ENCODE measurements around the gene UBAP1. TPM values are rescaled to one million over a fixed set of nuclear protein-coding genes. Genes with fewer than 3 reads are reported as not detected.
"Not testable (repeated sequence)": the region's sequence is repeated elsewhere in the genome, so short reads cannot be mapped to it uniquely, and the experiment has no call there.

The UBAP1 gene
- total and polyA plus RNA-seq, 9 donors: 17.9 to 37.4 (median 33.0) TPM

DNA sequence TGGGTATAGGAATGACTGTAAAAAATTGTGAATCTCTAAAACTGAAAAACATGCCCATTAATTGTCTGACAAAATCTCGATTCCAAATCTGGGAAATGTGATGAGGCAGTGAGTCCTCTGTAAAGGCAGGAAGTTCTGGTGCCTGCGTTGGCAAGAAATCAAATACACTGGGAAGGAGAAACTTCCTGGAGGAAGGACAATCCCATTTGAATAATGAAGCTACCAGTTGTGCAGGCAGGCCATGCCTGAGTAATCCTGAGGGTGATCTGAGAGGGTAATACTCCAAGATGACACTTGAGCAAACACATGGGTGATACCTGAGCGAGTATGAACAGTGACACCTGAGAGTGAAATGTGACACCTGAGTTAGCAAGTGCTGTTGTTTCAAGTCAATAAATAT is 100.6 kb downstream of the UBAP1 start:
- H3K4me1 ChIP-seq (ENCODE audit: control insufficient read depth, insufficient read depth, low read length): no peaks in the 10 kb centered on the region
- no peaks in the 10 kb centered on the region for H3K9me3 ChIP-seq (replicated peaks; ENCODE audit: control insufficient read depth, low read depth, low read length)
- H3K27ac ChIP-seq (ENCODE audit: low read length): no peak overlapping the region
- no peak overlapping the region for H3K4me3 ChIP-seq (ENCODE audit: low read length)
- H3K27me3 ChIP-seq (ENCODE audit: control insufficient read depth, insufficient read depth, low read length): no peaks in the 10 kb centered on the region
- DNase-seq: peak; percentile 18
- WGBS (ENCODE audit: insufficient coverage): 31% methylated on average over 3 of the region's 3 CpGs
- H3K36me3 ChIP-seq (ENCODE audit: control insufficient read depth, insufficient read depth, low read length): peaks cover 13% of the 10 kb centered on the region

DNA sequence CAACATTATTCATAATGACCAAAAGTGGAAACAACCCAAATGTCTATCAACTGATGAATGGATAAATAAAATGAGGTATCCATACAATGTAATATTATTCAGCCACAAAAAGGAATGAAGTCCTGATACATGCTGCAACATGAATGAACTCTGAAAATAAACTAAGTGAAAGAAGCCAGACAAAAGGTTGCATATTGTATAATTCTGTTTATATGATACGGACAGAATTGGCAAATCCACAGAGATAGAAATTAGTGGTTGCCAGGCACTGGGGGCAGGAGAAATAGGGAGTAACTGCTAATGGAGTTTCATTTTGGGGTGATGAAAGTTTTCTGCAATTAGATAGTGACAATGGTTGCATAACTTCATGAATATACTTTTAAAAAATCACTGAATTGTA is 103.3 kb downstream of the UBAP1 start:
- H3K36me3 ChIP-seq (ENCODE audit: control insufficient read depth, insufficient read depth, low read length): peaks cover 18% of the 10 kb centered on the region
- no peaks in the 10 kb centered on the region for H3K9me3 ChIP-seq (replicated peaks; ENCODE audit: control insufficient read depth, low read depth, low read length)
- H3K27ac ChIP-seq (ENCODE audit: low read length): no peak overlapping the region
- no peaks in the 10 kb centered on the region for H3K27me3 ChIP-seq (ENCODE audit: control insufficient read depth, insufficient read depth, low read length)
- H3K4me3 ChIP-seq (ENCODE audit: low read length): no peak overlapping the region
- H3K4me1 ChIP-seq (ENCODE audit: control insufficient read depth, insufficient read depth, low read length): no peaks in the 10 kb centered on the region
- no peak for DNase-seq
- 83% methylated on average over 1 of the region's 1 CpG for WGBS (ENCODE audit: insufficient coverage)

DNA sequence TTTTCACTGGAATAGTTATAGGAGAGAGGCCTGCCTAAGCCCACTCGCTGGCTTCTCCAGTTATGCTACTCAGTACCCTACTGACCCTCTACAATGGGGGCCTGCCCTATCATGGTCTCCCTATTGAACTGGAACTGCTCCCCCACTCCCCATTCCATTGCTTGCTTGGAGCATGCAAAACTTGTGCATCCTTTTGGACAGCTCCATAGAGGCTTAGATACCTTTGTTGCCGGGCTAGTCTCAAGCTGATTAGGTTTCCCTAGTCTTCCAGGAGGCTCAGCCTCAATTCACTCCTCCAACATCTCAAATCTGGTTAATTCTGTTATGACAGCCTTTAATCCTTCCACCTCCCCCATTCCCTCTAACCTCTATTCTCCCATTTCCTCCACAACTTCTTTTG is 110.3 kb downstream of the UBAP1 start:
- DNase-seq: no peak
- Histone ChIP-seq H3K4me3 (ENCODE audit: low read length) (no peak overlapping the region), H3K27ac (ENCODE audit: low read length) (no peak overlapping the region), H3K4me1 (ENCODE audit: control insufficient read depth, insufficient read depth, low read length) (no peaks in the 10 kb centered on the region), H3K36me3 (ENCODE audit: control insufficient read depth, insufficient read depth, low read length) (peaks cover 5% of the 10 kb centered on the region), H3K27me3 (ENCODE audit: control insufficient read depth, insufficient read depth, low read length) (no peaks in the 10 kb centered on the region), H3K9me3 (replicated peaks; ENCODE audit: control insufficient read depth, low read depth, low read length) (no peaks in the 10 kb centered on the region)
- WGBS (ENCODE audit: insufficient coverage): 85% methylated on average over 2 of the region's 2 CpGs

GRCh38 chr9:34291023-34291422 is 112.2 kb downstream of the UBAP1 start:
- H3K9me3 ChIP-seq (replicated peaks; ENCODE audit: control insufficient read depth, low read depth, low read length): no peaks in the 10 kb centered on the region
- H3K4me1 ChIP-seq (ENCODE audit: control insufficient read depth, insufficient read depth, low read length): no peaks in the 10 kb centered on the region
- no peak overlapping the region for H3K27ac ChIP-seq (ENCODE audit: low read length)
- H3K36me3 ChIP-seq (ENCODE audit: control insufficient read depth, insufficient read depth, low read length): peaks cover 5% of the 10 kb centered on the region
- 90% methylated on average over 2 of the region's 2 CpGs for WGBS (ENCODE audit: insufficient coverage)
- no peak overlapping the region for H3K4me3 ChIP-seq (ENCODE audit: low read length)
- DNase-seq: peak; percentile 29
- H3K27me3 ChIP-seq (ENCODE audit: control insufficient read depth, insufficient read depth, low read length): no peaks in the 10 kb centered on the region

- Histone ChIP-seq H3K4me3 (ENCODE audit: low read length) (no peak overlapping the region), H3K27ac (ENCODE audit: low read length) (no peak overlapping the region), H3K4me1 (ENCODE audit: control insufficient read depth, insufficient read depth, low read length) (no peaks in the 10 kb centered on the region), H3K27me3 (ENCODE audit: control insufficient read depth, insufficient read depth, low read length) (no peaks in the 10 kb centered on the region), H3K9me3 (replicated peaks; ENCODE audit: control insufficient read depth, low read depth, low read length) (no peaks in the 10 kb centered on the region), H3K36me3 (ENCODE audit: control insufficient read depth, insufficient read depth, low read length) (peaks cover 2% of the 10 kb centered on the region)
- WGBS (ENCODE audit: insufficient coverage): 90% methylated on average over 2 of the region's 2 CpGs
- no peak for DNase-seq
These were observed 112.6 kb downstream of the UBAP1 start for GRCh38 chr9:34291423-34291822.

GRCh38 chr9:34292552-34292951 is 113.7 kb downstream of the UBAP1 start:
- no peak overlapping the region for H3K4me3 ChIP-seq (ENCODE audit: low read length)
- H3K9me3 ChIP-seq (replicated peaks; ENCODE audit: control insufficient read depth, low read depth, low read length): no peaks in the 10 kb centered on the region
- no peak for DNase-seq
- no peaks in the 10 kb centered on the region for H3K27me3 ChIP-seq (ENCODE audit: control insufficient read depth, insufficient read depth, low read length)
- no CpG with 5 or more reads among the region's 2 CpGs for WGBS (ENCODE audit: insufficient coverage)
- H3K4me1 ChIP-seq (ENCODE audit: control insufficient read depth, insufficient read depth, low read length): no peaks in the 10 kb centered on the region
- no peak overlapping the region for H3K27ac ChIP-seq (ENCODE audit: low read length)
- H3K36me3 ChIP-seq (ENCODE audit: control insufficient read depth, insufficient read depth, low read length): no peaks in the 10 kb centered on the region

DNA sequence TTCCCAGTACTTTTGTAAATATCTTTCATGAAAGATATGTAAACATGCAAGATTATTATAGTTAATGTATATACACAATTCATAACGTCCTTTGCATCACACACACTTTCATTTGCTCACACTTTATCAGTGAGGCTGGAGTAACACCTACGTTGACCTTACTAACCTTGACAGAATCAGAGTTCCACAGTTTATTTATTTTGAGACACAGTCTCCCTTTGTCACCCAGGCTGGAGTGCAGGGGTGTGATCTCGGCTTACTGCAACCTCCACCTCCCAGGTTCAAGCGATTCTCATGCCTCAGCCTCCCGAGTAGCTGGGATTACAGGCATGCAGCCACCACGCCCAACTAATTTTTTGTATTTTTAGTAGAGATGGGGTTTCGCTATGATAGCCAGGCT is 122.2 kb downstream of the UBAP1 start:
- not testable (repeated sequence) for DNase-seq; H3K27me3 ChIP-seq (ENCODE audit: control insufficient read depth, insufficient read depth, low read length); H3K27ac ChIP-seq (ENCODE audit: low read length); H3K4me1 ChIP-seq (ENCODE audit: control insufficient read depth, insufficient read depth, low read length); H3K4me3 ChIP-seq (ENCODE audit: low read length); H3K9me3 ChIP-seq (replicated peaks; ENCODE audit: control insufficient read depth, low read depth, low read length); H3K36me3 ChIP-seq (ENCODE audit: control insufficient read depth, insufficient read depth, low read length)
- WGBS (ENCODE audit: insufficient coverage): no CpG with 5 or more reads among the region's 7 CpGs

Other genes with a start within 250 kb of the UBAP1 start
- 58.4 TPM for gene UBAP2, start 130.2 kb upstream of the UBAP1 start, total RNA-seq
- gene UBAP2, start 130.2 kb upstream of the UBAP1 start, polyA plus RNA-seq (ENCODE audit: insufficient read depth in 1 of 8, insufficient read length in 8 of 8, low replicate concordance in 1 of 8): 10 to 100 TPM; 51.4 to 89.8 (median 66.7) TPM
- 18.2 TPM for gene DCAF12, start 52.3 kb upstream of the UBAP1 start, total RNA-seq
- gene DCAF12, start 52.3 kb upstream of the UBAP1 start, polyA plus RNA-seq (ENCODE audit: insufficient read depth in 1 of 8, insufficient read length in 8 of 8, low replicate concordance in 1 of 8): 10 to 100 TPM; 28.9 to 42.1 (median 36.8) TPM
- gene KIF24, start 150.2 kb downstream of the UBAP1 start, total RNA-seq: 10.3 TPM
- 10 to 100 TPM in 7 of 8 donors, 1 to 10 TPM in 1; 6.8 to 26.3 (median 19.8) TPM for gene KIF24, start 150.2 kb downstream of the UBAP1 start, polyA plus RNA-seq (ENCODE audit: insufficient read depth in 1 of 8, insufficient read length in 8 of 8, low replicate concordance in 1 of 8)
- gene NUDT2, start 150.5 kb downstream of the UBAP1 start, total RNA-seq: 22.5 TPM
- gene NUDT2, start 150.5 kb downstream of the UBAP1 start, polyA plus RNA-seq (ENCODE audit: insufficient read depth in 1 of 8, insufficient read length in 8 of 8, low replicate concordance in 1 of 8): 10 to 100 TPM; 22.1 to 31.5 (median 26.9) TPM
- gene MYORG, start 197.9 kb downstream of the UBAP1 start, total RNA-seq: 8.1 TPM
- 10 to 100 TPM; 11.0 to 20.3 (median 16.3) TPM for gene MYORG, start 197.9 kb downstream of the UBAP1 start, polyA plus RNA-seq (ENCODE audit: insufficient read depth in 1 of 8, insufficient read length in 8 of 8, low replicate concordance in 1 of 8)